Thyroid gland (tissue), 4 donors: ENCODE data around the gene S100A12.

Experiments
- CTCF ChIP-seq, 6 experiments: fragments of 200-600 bp in 3 of 6; fragments of 450-650 bp in 3 of 6; sonication (generic) in 3 of 6; IDR thresholded peaks; one replicate each; pipeline ENCODE4 v1.5.1; 2016 to 2019; ENCODE audit warnings: antibody characterized with exemption in 6 of 6, mild to moderate bottlenecking in 2 of 6, inconsistent platforms in 1 of 6, moderate library complexity in 1 of 6
- POLR2A ChIP-seq, 2 donors: fragments of 450-650 bp; IDR thresholded peaks; one replicate each; pipeline ENCODE4 v1.6.1; 2017; ENCODE audit warnings: antibody characterized with exemption in 2 of 2, mild to moderate bottlenecking in 2 of 2, moderate library complexity in 1 of 2

- TF ChIP-seq POLR2A (IDR thresholded peaks at IDR 0.05) (no peak), CTCF (IDR thresholded peaks at IDR 0.05) (no peak)
Observed at GRCh38 chr1:153390938-153391710, 15.7 kb upstream of the S100A12 start, which contains the start of gene S100A8.
